Stimulated activated CD8-positive, alpha-beta memory T cell treated with anti-CD3 and anti-CD28 coated beads, Interleukin-2, amount 100 ng/mL, for 48 hours (primary cell): ENCODE measurements around the gene IQCF5.
"Not testable (repeated sequence)": the region's sequence is repeated elsewhere in the genome, so short reads cannot be mapped to it uniquely, and the experiment has no call there.

ENCODE experiments used
- DNase-seq, 2 donors: peaks; one replicate each; pipeline ENCODE4 v3.0.0-alpha.2; 2020; ENCODE audit warnings: low read depth in 2 of 2

Gene IQCF5

DNA sequence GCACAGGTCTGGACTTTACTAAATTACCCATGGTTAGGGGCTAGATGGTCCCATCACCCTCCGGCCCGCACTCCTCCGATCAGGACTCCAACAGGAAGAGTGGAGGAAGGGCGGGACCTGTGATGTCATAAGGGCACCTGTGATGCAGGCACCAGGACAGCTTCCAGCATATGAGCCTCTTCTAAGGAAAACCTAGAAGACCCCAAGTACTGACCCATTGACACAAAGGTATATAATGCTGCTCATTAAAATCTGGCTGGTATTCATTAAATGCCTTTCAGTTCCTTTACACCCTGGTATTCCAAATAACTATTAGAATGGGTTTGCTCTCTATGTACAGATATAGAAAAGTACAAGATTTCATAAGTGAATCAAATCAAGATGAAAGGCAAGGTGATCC, at the start of gene IQCF5:
TSS of gene IQCF5 (minus strand) at position 101 of the 400 bp plus-strand sequence. CDS start at position 31, 70 bp downstream.
- DNase-seq: no peak

DNA sequence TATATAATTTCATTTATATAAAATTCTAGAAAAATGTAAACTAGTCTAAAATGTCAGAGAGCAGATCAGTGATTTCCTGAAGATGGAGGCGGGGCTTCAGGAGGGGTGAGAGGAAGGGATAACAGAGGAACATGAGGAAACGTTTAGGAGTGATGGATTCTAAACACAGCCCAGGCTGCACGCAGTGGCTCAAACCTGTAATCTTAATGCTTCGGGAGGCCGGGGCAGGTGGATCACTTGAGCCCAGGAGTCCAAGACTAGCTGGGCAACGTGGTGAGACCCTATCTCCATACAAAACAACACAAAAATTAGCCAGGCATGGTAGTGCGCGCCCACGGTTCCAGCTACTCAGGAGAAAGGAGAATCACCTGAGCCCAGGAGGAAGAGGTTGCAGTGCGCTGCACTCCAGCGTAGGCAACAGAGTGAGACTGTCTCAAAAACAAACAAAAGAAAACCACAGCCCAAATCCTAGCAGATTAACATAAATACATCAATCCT, 45.7 kb upstream of the IQCF5 start:
- no peak for DNase-seq

DNA sequence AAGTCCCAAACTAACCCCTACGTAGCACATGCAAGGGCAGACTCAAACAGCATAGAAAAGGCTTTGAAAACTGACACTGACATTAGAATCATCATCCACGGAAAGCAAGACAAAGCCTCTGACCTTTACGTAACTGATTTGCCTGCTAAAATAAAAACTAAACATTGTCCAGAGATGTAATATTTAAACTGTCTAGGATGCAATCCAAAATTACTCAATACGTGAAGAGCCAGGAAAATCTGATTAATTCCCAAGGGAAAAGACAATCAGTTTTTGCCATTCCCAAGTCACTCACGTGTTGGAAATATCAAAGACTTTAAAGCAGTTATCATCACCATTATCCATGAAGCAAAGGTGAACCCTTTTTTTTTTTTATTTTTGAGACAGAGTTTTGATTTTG, 41.0 kb upstream of the IQCF5 start:
- DNase-seq: no peak

DNA sequence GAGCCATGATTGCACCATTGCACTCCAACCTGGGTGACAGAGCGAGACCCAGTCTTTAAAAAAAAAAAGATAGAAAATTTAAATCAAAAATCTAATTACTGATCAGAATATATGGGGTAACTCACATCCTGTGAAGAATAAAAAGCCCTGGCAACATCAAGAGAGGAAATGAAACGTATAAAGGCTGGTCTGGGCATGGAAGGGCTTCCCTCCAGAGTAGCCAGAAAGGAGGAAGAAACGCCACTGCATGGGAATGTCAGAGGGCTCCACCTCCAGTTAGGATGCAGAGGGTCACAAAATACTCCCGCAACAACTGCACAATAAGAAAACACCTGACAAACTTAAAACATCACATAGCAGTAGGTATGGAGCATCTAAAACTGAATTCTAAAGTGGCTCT, 32.6 kb upstream of the IQCF5 start:
- no peak for DNase-seq

DNA sequence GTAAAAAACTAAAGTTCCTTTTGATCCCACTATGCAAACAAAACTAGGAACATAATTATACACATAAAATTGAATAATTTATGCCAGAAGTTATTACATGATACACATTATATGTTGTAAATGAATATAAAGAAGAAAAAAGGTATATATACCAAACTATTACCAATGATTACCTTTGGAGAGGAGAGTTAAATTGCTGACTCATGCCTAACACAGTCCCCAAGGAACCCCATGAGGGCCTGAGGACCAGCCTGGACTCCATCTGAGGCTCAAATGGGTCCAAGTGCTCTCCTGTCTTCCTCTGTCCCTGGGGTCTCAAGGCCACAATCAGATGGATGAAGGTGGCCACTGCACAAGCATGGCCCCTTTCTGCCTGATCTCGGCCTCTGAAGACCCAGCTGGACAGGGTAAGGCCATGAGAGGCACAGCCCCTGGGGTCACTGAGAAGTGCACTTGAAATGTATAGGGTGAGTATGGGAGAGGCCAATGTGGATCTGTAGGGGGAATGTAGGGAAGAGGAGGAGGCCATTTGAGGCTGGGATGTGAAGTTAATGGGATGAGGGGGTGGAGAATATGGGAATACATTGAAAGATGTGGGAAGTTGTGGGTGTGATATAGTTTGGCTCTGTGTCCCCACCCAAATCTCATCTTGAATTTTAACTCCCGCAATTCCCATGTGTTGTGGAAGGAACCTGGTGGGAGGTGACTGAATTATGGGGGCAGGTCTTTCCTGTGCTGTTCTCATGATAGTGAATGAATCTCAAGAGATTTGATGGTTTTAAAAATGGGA, 28.8 kb upstream of the IQCF5 start:
- DNase-seq: no peak

DNA sequence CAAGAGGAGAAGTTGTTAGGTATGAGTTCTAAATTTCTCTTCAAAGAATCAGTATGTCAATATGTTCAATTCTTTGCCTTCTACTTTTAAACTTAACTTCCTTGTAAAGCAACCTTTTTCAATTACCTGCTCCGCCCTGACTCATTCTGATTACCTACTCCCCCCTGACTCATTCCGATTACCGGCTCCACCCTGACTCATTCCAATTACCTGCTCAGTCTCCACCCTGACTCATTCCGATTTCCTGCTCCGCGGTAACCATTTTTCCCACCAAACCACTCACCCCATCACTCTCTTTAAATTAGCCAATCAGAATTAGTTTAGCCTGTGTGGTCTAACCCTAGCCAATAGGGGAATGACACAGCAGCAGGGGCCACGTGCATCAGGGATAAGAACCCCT, 27.0 kb upstream of the IQCF5 start:
- peak in 1 of 2 donors; percentile 28 for DNase-seq

DNA sequence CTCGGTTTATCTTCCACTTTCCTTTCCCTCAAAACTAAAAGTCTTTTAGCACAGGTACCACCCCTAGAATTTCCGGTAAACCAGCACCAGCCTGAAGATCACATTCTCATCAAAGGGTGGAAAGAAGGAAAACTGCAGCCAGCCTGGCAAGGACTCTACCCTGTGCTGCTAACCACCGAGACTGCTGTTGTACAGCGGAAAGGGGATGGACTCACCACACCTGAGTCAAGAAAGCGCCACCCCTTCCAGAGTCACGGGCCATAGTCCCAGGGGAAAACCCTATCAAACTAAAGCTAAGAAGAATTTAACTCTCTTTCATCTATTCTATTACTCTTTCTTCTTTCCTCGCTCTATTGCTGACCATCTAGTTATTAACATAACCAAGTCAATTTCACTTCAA, 24.6 kb upstream of the IQCF5 start:
- DNase-seq: not testable (repeated sequence)

DNA sequence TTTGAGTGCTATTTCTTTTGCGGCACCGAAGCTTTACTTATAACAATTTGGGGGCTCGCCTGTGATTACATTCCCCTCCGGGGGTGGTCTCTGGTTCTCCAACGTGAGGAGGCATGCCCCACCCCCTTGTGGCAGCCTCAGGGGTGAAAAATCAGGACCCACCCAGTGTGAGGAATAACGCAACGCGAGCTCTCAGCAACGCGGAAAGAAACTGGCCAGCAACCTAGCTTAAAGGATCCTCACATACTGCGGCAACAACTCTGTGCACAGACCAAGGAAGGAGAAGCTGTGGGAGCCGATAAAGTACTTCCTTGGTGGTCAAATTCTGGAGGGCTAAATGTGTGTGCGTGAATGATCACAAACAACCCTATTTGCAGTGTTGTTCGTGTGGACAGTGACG, 22.0 kb upstream of the IQCF5 start:
- DNase-seq: no peak

DNA sequence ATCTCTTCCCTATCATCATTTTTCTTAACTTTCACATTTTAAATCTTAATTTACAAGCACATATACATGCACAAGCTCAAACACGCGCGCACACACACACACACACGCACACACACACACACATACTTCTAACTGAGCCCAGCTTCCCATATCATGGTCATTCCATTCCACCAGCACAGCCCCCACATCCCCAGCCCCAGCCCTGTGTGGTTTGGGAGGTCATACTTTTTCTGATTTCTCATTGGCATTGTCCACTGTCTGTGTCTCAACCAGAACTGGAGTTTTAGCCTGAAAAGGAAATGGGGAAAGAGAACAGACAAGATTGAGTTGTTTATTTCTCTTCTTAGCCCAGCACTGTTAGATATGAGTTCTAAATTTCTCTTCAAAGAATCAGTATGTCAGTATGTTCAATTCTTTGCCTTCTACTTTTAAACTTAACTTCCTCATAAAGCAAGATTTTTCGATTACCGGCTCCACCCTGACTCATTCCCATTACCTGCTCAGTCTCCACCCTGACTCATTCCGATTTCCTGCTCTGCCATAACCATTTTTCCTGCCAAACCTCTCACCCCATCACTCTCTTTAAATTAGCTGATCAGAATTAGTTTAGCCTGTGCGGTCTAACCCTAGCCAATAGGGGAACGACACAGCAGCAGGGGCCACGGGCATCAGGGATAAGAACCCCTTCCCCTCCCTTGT, 21.4 kb upstream of the IQCF5 start:
- no peak for DNase-seq

DNA sequence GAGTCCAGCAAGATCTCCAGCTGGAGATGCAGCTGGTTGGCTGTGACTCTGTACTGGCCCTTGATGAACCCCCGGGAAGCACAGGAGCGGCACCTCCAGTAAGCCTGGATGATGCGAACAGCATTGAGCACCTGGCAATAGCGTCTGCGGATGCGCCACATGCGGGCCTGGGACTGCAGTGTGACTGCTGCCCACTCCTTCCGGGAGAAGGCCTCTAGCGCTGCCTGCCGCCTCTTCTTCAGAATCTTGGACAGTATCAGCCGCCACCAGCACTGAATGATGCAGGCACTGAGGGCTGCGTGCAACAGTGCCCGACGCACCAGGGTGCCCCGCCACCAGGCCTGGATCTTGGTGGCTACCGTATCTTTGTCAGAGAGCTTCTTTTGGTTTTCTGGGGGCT, 19.5 kb upstream of the IQCF5 start:
- DNase-seq: no peak

DNA sequence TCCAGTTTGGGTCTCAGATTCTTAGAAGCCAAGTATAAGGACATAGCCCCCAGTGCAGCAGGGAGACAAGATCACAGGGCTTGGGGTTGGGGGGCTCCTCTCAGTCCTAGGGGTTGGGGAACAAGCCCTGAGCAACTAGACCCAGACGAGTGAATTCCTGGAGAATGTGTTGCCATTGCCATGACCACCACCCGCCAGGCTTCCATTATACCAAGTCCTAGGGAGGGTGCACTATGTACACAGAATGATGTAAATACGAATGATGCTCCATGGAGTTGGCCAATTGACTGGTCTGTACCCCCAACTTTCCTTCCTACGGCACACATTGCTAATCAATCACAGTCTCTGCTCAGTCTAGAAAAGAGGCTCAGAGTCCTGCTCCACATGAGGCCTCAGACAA, 19.0 kb upstream of the IQCF5 start:
- no peak for DNase-seq

DNA sequence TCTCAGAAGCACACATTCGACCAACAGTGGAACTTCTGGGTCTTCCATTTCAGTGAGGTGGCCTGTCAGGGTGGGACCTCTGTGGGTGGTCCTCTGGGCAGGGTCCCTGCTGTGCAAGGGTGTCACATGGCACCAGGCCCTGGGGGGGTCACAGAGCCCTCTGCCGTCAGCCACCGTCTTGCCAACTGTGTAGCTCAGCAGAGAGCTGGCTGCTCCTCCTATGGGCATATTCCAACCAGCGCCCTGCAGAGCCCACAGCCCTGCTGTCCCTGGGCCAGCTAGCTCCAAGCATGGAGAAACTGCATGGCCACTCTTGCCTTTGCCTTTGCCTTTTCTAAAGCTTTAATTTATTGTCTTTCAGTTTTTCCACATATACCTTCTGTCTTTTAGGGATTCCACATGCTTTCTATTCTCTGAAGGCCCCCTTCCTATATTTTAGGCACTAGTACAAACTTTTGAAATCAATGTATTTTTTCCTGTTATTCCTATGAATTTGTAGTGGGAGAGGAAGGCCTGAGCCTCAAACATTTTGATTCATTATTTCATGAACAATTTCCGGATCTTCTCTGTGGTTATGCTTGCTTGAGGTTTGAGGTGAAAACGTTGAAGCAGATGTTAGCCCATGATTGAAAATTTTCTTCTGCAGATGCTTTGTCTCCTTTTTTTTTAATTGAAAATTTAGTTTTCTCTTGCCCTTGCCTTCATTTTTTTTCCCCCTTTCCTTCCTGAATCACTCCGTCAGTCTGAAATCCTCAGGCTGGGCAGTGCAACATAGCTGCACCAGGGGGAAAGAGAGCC, 16.0 kb upstream of the IQCF5 start:
- no peak for DNase-seq

DNA sequence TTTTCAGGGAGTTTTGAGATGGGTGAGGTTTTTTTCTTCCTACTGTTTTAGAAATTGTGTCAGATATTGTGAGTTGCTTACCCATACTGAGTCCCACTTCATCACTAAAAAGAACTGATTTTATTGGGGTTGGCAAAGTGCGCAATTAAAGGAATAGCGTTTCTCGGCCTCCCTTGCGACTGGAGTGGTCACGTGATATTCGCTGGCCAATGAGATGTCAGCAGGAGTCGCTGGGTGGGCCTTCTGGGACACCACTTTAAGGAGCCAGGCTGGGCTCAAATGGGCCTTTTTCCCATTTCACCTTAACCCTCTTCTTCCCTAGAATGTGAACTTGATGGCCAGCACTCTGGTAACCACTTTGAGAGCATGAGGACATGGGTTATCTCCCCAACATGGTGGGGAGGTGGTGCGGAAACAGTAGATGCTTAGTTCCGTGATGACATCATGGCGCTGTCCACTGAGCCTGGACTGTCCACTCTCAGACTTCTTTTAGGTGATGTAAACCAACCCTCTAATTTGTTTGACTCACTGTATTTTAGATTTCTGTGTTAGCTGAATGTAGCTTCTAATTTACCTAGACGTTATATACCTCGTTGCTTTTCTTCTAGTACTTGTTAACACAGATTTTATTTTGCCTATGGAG, 13.2 kb upstream of the IQCF5 start:
- DNase-seq: no peak

DNA sequence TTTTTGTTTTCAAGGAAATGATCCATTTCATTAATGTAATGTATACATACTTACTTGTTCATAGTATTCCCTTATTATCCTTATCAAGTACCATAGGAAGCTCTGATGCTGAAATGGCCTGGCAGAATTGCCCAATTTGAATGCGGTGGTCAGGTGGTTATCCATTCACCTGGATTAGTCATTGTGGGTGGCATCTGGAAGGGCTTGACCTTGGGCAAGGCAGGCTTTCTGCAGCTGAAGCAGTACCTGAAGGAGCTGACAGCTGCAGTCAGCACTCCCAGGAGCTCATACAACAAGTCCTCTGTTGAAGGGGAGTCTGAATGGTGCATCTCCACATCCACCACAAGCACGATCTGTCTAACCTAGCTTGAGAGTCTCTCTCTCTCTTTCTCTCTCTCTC, 12.2 kb upstream of the IQCF5 start:
- DNase-seq: no peak

DNA sequence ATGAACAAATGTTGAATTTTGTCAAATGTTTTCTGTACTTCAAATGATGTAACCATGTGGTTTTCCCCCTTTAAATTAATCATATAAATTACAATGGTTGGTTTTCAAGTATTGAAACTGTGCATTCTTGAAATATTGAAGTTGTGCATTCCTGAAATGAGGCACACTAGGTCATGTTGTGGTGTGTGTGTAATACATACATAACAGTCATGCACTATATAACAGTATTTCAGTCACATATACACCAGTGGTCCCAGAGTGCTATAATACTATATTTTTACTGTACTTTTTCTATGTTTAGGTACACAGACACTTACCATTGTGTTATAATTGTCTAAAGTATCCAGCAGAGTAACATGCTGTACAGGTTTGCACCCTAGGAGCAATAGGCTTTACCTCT, 11.0 kb upstream of the IQCF5 start:
- no peak for DNase-seq

DNA sequence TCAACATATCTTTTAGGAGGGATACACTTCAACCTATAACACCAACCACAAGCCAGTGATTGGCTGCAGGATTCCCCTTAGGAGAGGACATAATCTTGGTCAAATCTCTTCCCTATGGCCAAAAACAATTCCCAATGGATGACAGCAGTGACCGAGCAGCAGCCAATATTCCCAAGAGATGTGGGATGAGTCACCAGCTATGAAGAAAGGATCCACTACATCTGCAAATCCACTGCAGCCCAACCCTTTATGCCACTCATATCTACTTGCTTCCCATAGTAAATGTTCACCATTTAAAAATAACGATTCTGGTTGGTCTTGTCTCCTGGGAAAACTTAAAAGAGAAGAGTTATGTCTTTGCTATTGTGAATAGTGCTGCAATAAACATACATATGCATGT, 4.5 kb upstream of the IQCF5 start:
- DNase-seq: no peak

DNA sequence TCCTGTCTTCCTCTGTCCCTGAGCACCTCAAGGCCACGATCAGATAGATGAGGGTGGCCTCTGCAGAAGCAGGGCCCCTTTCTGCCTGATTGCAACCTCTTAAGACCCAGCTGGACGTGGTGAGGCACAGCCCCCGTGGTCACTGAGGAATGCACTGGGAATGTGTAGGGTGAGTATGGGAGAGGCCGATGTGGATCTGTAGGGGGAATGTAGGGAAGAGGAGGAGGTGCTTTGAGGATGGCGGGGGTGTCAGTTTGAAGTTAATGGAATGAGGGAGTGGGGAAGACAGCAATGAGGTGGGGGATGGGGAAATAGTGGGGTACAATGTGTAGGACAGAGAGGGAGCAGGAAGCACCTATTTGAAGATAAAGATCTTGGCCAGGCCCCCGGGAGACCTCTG, 785 bp upstream of the IQCF5 start:
- DNase-seq: no peak

DNA sequence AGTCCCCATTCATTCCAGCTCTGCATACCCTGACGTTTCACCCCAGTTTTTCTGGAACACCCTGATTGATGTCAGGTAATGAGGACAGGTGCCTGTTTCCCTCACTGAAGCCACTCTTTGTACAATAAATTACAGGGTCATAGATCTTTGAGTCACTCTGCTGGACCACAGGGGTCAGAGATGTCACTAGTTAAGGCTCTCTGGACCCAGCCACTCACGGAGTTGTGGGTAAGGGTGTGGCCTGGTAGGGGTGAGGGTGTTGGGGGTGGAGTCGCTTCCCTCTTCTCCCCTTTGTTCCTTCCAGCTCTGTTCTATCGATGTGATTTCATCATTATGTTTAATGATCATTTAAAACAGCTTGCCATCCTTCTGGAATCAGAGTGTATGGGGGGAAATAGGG, 512 bp downstream of the IQCF5 start:
- no peak for DNase-seq

DNA sequence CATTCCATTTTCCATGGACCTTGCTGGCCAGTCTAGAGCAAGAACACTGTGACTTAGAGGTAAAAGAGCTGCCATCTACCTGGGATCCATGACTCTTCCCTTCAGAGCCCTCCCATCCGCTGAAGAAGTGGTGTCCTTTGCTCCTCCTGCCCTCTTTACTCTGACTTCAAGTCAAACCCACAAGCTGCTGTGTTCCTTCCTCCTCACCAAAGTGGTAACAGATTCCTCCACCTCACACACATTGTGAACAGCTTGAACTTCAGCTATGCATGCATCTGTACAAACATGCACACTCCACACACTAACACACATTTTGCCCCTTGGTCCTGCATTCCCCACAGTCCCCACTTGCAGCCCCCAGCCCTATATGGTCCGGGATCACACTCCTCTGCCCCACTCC, 990 bp downstream of the IQCF5 start:
- DNase-seq: no peak

DNA sequence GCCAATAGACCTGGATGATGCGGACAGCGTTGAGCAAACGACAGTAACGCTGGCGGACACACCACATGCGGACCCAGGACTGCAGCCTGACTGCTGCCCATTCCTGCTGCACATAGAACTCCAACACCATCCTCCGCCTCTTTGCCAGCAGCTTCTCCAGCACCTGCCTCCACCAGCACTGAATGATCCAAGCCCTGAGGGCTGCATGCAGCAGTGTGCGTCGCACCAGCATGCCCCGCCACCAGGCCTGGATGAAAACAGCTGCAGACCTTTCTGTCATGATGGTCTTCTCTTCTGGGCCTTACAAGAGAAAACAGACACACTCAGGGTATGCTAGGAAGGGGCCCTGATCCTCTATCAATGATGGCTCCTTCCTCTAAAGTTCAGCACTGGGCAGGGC, 1.5 kb downstream of the IQCF5 start:
- no peak for DNase-seq

DNA sequence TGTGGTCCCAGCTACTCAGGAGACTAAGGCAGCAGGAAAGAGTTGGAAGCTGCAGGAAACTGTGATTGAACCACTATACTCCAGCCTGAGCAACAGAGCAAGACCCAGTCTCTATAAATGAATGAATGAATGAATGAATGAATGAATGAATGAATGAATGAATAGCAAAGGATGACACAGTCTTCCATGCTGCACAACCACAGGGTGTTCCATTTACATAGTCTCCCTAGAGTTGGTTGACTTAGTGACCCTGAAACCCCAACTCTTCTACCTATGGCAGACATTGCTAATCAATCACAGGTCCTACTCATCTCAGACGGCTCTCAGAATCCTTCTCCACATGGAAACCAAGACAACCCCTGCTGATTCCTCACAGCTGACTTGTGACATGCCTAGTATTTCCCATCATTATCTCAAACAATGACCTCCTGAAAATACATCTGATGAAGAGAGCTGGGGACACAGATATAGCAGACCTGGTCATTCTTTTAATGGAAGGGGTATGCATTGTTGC, 2.1 kb downstream of the IQCF5 start:
- no peak for DNase-seq

DNA sequence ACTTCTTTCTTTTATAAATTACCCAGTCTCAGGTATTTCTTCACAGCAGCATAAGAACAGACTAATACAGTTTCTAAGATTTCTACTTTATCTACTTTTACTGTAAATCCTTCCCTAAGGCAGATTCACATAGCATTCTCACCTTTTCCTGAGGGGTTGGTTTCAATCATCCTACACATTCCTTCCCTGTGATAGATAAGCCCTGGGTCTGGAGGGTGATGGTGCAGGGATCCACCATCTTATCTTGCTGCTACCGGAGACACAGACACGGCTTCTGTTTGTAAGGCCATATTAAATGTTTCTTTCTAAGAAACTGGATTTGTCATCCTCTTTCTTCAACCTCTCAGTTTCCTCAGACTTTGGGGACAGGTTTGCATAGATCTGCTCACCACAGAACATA, 6.1 kb downstream of the IQCF5 start:
- no peak for DNase-seq
